ENCODE data around the gene ADCY9.
"Not testable (repeated sequence)": the region's sequence is repeated elsewhere in the genome, so short reads cannot be mapped to it uniquely, and the experiment has no call there.

ADCY9 gene

GRCh38 chr16:4064950-4065352, 51.3 kb downstream of the ADCY9 start:
- DNase-seq: no peak

GRCh38 chr16:4062212-4062802, 53.9 kb downstream of the ADCY9 start:
- DNase-seq: no peak

GRCh38 chr16:4060823-4061222, 55.4 kb downstream of the ADCY9 start:
- DNase-seq: no peak

- no peak for DNase-seq
These were observed 56.2 kb downstream of the ADCY9 start for GRCh38 chr16:4060009-4060408.

- DNase-seq: no peak
These were observed 57.9 kb downstream of the ADCY9 start for GRCh38 chr16:4058386-4058785.

- no peak for DNase-seq
These were observed 58.8 kb downstream of the ADCY9 start for GRCh38 chr16:4057439-4057877.

GRCh38 chr16:4056161-4057105, 59.8 kb downstream of the ADCY9 start:
- no peak for DNase-seq

GRCh38 chr16:4055748-4056147, 60.5 kb downstream of the ADCY9 start:
- DNase-seq: no peak

GRCh38 chr16:4053301-4053845, 62.9 kb downstream of the ADCY9 start:
- DNase-seq: no peak

- DNase-seq: no peak
These were observed 63.4 kb downstream of the ADCY9 start for GRCh38 chr16:4052801-4053293.

GRCh38 chr16:4052096-4052495, 64.1 kb downstream of the ADCY9 start:
- no peak for DNase-seq

- DNase-seq: no peak
These were observed 64.7 kb downstream of the ADCY9 start for GRCh38 chr16:4051591-4051990.

- no peak for DNase-seq
These were observed 67.2 kb downstream of the ADCY9 start for GRCh38 chr16:4049031-4049430.

- no peak for DNase-seq
These were observed 67.8 kb downstream of the ADCY9 start for GRCh38 chr16:4048481-4048880.

GRCh38 chr16:4046221-4046620, 70.0 kb downstream of the ADCY9 start:
- DNase-seq: no peak

- not testable (repeated sequence) for DNase-seq
These were observed 70.7 kb downstream of the ADCY9 start for GRCh38 chr16:4045561-4045960.

GRCh38 chr16:4042581-4042980, 73.7 kb downstream of the ADCY9 start:
- DNase-seq: no peak

- no peak for DNase-seq
These were observed 77.8 kb downstream of the ADCY9 start for GRCh38 chr16:4038448-4038847.

GRCh38 chr16:4036952-4037351, 79.3 kb downstream of the ADCY9 start:
- not testable (repeated sequence) for DNase-seq

- no peak for DNase-seq
These were observed 81.3 kb downstream of the ADCY9 start for GRCh38 chr16:4034963-4035362.

GRCh38 chr16:4033951-4034350, 82.3 kb downstream of the ADCY9 start:
- DNase-seq: no peak

GRCh38 chr16:4032768-4033167, 83.5 kb downstream of the ADCY9 start:
- DNase-seq: no peak

- DNase-seq: no peak
These were observed 88.1 kb downstream of the ADCY9 start for GRCh38 chr16:4028144-4028543.

- no peak for DNase-seq
These were observed 89.4 kb downstream of the ADCY9 start for GRCh38 chr16:4026854-4027253.

All from 8988T (cell line).